Heart right ventricle (tissue), 16 donors: ENCODE results near the gene HPX. TPM values are rescaled to one million over a fixed set of nuclear protein-coding genes. Genes with fewer than 3 reads are reported as not detected.

Source experiments
- ATAC-seq, 8 donors: fragments of 200-7000 bp; cut with Tn5 transposase; one replicate each; pipeline ENCODE4 v1.9.1; 2020; ENCODE audit warnings: mild to moderate bottlenecking in 8 of 8, moderate library complexity in 8 of 8, moderate number of reproducible peaks in 1 of 8
- DNase-seq, 2 donors: peaks; one replicate each; pipeline ENCODE4 v3.0.0-alpha.2; 2020
- H3K27ac ChIP-seq, 10 donors: fragments of 200-600 bp; sonication (generic) in 2 of 10; one replicate each; pipeline versions ENCODE4 v1.5.0 to v1.8.0; 2020 to 2022; ENCODE audit warnings: mild to moderate bottlenecking in 3 of 10
- H3K27me3 ChIP-seq, 7 donors: fragments of 200-600 bp; one replicate each; pipeline ENCODE4 v1.8.0; 2021 to 2022; ENCODE audit warnings: mild to moderate bottlenecking in 2 of 7
- H3K36me3 ChIP-seq, 9 donors: fragments of 200-600 bp; sonication (generic) in 1 of 9; one replicate each; pipeline versions ENCODE4 v1.5.0 to v1.8.0; 2020 to 2022; ENCODE audit warnings: mild to moderate bottlenecking in 2 of 9
- H3K4me1 ChIP-seq, 9 donors: fragments of 200-600 bp; sonication (generic) in 1 of 9; one replicate each; pipeline versions ENCODE4 v1.5.0 to v1.8.0; 2020 to 2022; ENCODE audit warnings: mild to moderate bottlenecking in 4 of 9
- H3K4me3 ChIP-seq, 10 donors: fragments of 200-600 bp; sonication (generic) in 2 of 10; one replicate each; pipeline versions ENCODE4 v1.5.0 to v1.8.0; 2020 to 2022; ENCODE audit warnings: mild to moderate bottlenecking in 7 of 10, moderate library complexity in 2 of 10
- H3K9me3 ChIP-seq, 11 donors: fragments of 200-600 bp in 10 of 11; sonication (generic) in 2 of 11; one replicate each; pipeline versions ENCODE4 v1.5.0 to v1.8.0; 2013 to 2022; ENCODE audit warnings: mild to moderate bottlenecking in 2 of 11, control low read depth in 1 of 11, moderate library complexity in 1 of 11
- CTCF ChIP-seq, 9 donors: fragments of 200-600 bp; sonication (generic) in 2 of 9; IDR thresholded peaks; one replicate each; pipeline versions ENCODE4 v1.5.0 to v1.8.0; 2021 to 2022; ENCODE audit warnings: antibody characterized with exemption in 9 of 9, mild to moderate bottlenecking in 5 of 9, moderate library complexity in 1 of 9
- WGBS, 2 donors: extraction: QIAGEN DNeasy Blood & Tissue Kit; methylation state at CpG; one replicate each; pipeline ENCODE4 v1.1.7; 2013; ENCODE audit warnings: inconsistent platforms in 1 of 2; 5-methylcytosine and 5-hydroxymethylcytosine counted together
- intact Hi-C, 10 donors: fragments of 100-400 bp; cut with DNase I; formaldehyde crosslinking; loops; one replicate each; pipeline versions ENCODE4 v1.11.1 to v1.14.2; 2022
- polyA plus RNA-seq, 2 donors: library from polyadenylated mRNA; stranded (reverse); fragments of 200-250 nt; gene quantifications; one replicate each; pipeline ENCODE4 v1.2.3, GENCODE V29; 2013
- total RNA-seq, 10 donors: library from RNA; stranded (reverse); fragmentation: NEBNext Ultra II Directional in 3 of 10; extraction: Animal tissue kit (Norgen Biotek cat#: 25700) in 3 of 10; gene quantifications; one replicate each; pipeline versions ENCODE4 v1.2.1 to v1.2.4, GENCODE V29; 2021 to 2023
- donor health status: Arrhythmogenic right ventricular cardiomyopathy.
- donor health status: ischemic (EF 13 %, LVEDD 7.1; RV severe dilation, severe dysfunction).
- donor health status: healthy with polysubstance abuse.
- donor health status: DM: no; HTN: yes; CAD: no.
- donor health status: DM: no; HTN: no; CAD: no.
- donor health status: ischemic (EF 25% LVEDD 6.9; RV normal size, moderate dysfunction).
- donor health status: ischemic (EF 25% LVEDD 5.7; RV mildly dilated, moderate dysfunction).
- donor health status: healthy.
- donor health status: DM: yes; HTN: yes; CAD: no.
- donor health status: Ischemic cardiomyopathy.
- donor health status: ischemic (EF 35%, LVEDD 5.7; RV mildly dilated, moderate dysfunction).
- donor health status: nonischemic (EF 11% LVEDD 7.7; RV severe dilation, severe dysfunction).
- donor health status: DM: yes; HTN: yes; CAD: no.
- donor health status: PGD.
- donor health status: ischemic (EF 29% LVEDD 5.4; RV normal size, mild dysfunction).
- donor health status: nonischemic (EF 23%, LVEDD 6.1; RV moderate dilation, normal function).

The HPX gene
- total and polyA plus RNA-seq, 12 donors = 0.22 to 0.73 (median 0.40) TPM; not detected in 5

GRCh38 chr11:6388748-6389147, 52.0 kb downstream of the HPX start:
- H3K27ac ChIP-seq = peak overlapping the region in 4 of 10 donors; percentile 86 to 92 (median 89)
- peaks cover 0 to 16% (median 0%) of the 10 kb centered on the region in 9 donors for H3K36me3 ChIP-seq
- H3K9me3 ChIP-seq = no peaks in the 10 kb centered on the region
- intact Hi-C loops = loop anchor here in 3 of 10 donors (10.0 kb wide), 2 partner anchors 296 to 316 kb away; partner anchors contain the start of gene MRPL17 (in 1 of the 3)
- DNase-seq (no peak), ATAC-seq (no peak)
- peaks cover 5 to 28% (median 22%) of the 10 kb centered on the region in 9 donors for H3K4me1 ChIP-seq
- 89 to 95% methylated on average over 1 of the region's 1 CpG for WGBS, 2 donors
- H3K4me3 ChIP-seq = no peak overlapping the region
- H3K27me3 ChIP-seq = no peaks in the 10 kb centered on the region
- TF ChIP-seq CTCF (IDR thresholded peaks at IDR 0.05) = no peak

- H3K4me3 ChIP-seq = no peak overlapping the region
- H3K4me1 ChIP-seq = peaks cover 5 to 28% (median 21%) of the 10 kb centered on the region in 9 donors
- 74 to 87% methylated on average over 12 of the region's 12 CpGs for WGBS, 2 donors
- no peaks in the 10 kb centered on the region for H3K27me3 ChIP-seq
- ATAC-seq (no peak), DNase-seq (no peak)
- intact Hi-C loops = loop anchor here in 3 of 10 donors (10.0 kb wide), 2 partner anchors 297 to 317 kb away; partner anchors contain the start of gene MRPL17 (in 1 of the 3)
- H3K27ac ChIP-seq = peak overlapping the region in 1 of 10 donors; percentile 89
- no peaks in the 10 kb centered on the region for H3K9me3 ChIP-seq
- peaks cover 0 to 9% (median 0%) of the 10 kb centered on the region in 9 donors for H3K36me3 ChIP-seq
- no peak for TF ChIP-seq CTCF (IDR thresholded peaks at IDR 0.05)
Observed at GRCh38 chr11:6387811-6388599, 52.8 kb downstream of the HPX start.

- intact Hi-C loops = loop anchor here in 3 of 10 donors (10.0 kb wide), 2 partner anchors 300 to 320 kb away; partner anchors contain the start of gene MRPL17 (in 1 of the 3)
Observed at GRCh38 chr11:6385046-6385777, 55.6 kb downstream of the HPX start.

More at GRCh38 chr11:6385046-6385777, 55.6 kb downstream of the HPX start:
- no peaks in the 10 kb centered on the region for H3K27me3 ChIP-seq
- no peaks in the 10 kb centered on the region for H3K36me3 ChIP-seq
- no peak overlapping the region for H3K27ac ChIP-seq
- no peak overlapping the region for H3K4me3 ChIP-seq
- ATAC-seq = no peak
- no peak for DNase-seq
- TF ChIP-seq CTCF (IDR thresholded peaks at IDR 0.05) = no peak
- H3K9me3 ChIP-seq = no peaks in the 10 kb centered on the region
- H3K4me1 ChIP-seq = peaks cover 0 to 9% (median 7%) of the 10 kb centered on the region in 9 donors
- WGBS, 2 donors = 90 to 94% methylated on average over 7 of the region's 7 CpGs

Other genes starting within 250 kb of the HPX start
- not detected for gene OR52W1, start 241.8 kb downstream of the HPX start, total RNA-seq
- gene OR52W1, start 241.8 kb downstream of the HPX start, polyA plus RNA-seq = not detected
- gene C11orf42, start 235.4 kb downstream of the HPX start, total RNA-seq = not detected
- not detected for gene C11orf42, start 235.4 kb downstream of the HPX start, polyA plus RNA-seq
- 10 to 100 TPM; 13.4 to 17.3 (median 14.3) TPM for gene FHIP1B, start 206.4 kb downstream of the HPX start, total RNA-seq
- 10 to 100 TPM; 20.2 to 23.3 TPM for gene FHIP1B, start 206.4 kb downstream of the HPX start, polyA plus RNA-seq
- gene CNGA4, start 201.9 kb downstream of the HPX start, total RNA-seq = under 1 TPM in 1 of 10 donors, not detected in 9; 0.13 TPM
- gene CNGA4, start 201.9 kb downstream of the HPX start, polyA plus RNA-seq = under 1 TPM in 1 of 2 donors, not detected in 1; 0.01 TPM
- not detected for gene CCKBR, start 181.1 kb downstream of the HPX start, total RNA-seq
- gene CCKBR, start 181.1 kb downstream of the HPX start, polyA plus RNA-seq = under 1 TPM in 1 of 2 donors, not detected in 1; 0.15 TPM
- gene CAVIN3, start 120.5 kb downstream of the HPX start, total RNA-seq = 100 to 1,000 TPM in 1 of 10 donors, 10 to 100 TPM in 9; 39.3 to 117 (median 46.0) TPM
- 100 to 1,000 TPM; 150 to 186 TPM for gene CAVIN3, start 120.5 kb downstream of the HPX start, polyA plus RNA-seq
- 10 to 100 TPM; 57.4 to 88.1 (median 67.6) TPM for gene SMPD1, start 50.5 kb downstream of the HPX start, total RNA-seq
- 10 to 100 TPM; 53.8 to 62.1 TPM for gene SMPD1, start 50.5 kb downstream of the HPX start, polyA plus RNA-seq
- 10 to 100 TPM; 54.3 to 93.3 (median 65.2) TPM for gene APBB1, start 21.9 kb downstream of the HPX start, total RNA-seq
- 10 to 100 TPM; 86.1 to 90.6 TPM for gene APBB1, start 21.9 kb downstream of the HPX start, polyA plus RNA-seq
- 10 to 100 TPM in 3 of 10 donors, 1 to 10 TPM in 7; 6.3 to 12.7 (median 8.7) TPM for gene TRIM3, start 33.0 kb upstream of the HPX start, total RNA-seq
- 10 to 100 TPM; 14.5 to 14.6 TPM for gene TRIM3, start 33.0 kb upstream of the HPX start, polyA plus RNA-seq
- gene ARFIP2, start 40.3 kb upstream of the HPX start, total RNA-seq = 10 to 100 TPM; 12.4 to 23.0 (median 14.8) TPM
- 10 to 100 TPM; 16.2 to 36.8 TPM for gene ARFIP2, start 40.3 kb upstream of the HPX start, polyA plus RNA-seq
- 10 to 100 TPM; 13.8 to 21.6 (median 17.5) TPM for gene TIMM10B, start 40.5 kb upstream of the HPX start, total RNA-seq
- 10 to 100 TPM; 10.0 to 16.3 TPM for gene TIMM10B, start 40.5 kb upstream of the HPX start, polyA plus RNA-seq
- 1 to 10 TPM; 3.4 to 7.8 (median 6.5) TPM for gene DNHD1, start 56.3 kb upstream of the HPX start, total RNA-seq
- gene DNHD1, start 56.3 kb upstream of the HPX start, polyA plus RNA-seq = 10 to 100 TPM in 1 of 2 donors, 1 to 10 TPM in 1; 1.7 to 13.8 TPM
- gene RRP8, start 162.6 kb upstream of the HPX start, total RNA-seq = 10 to 100 TPM; 12.1 to 23.3 (median 20.5) TPM
- 10 to 100 TPM; 16.1 to 23.0 TPM for gene RRP8, start 162.6 kb upstream of the HPX start, polyA plus RNA-seq
- 100 to 1,000 TPM; 150 to 247 (median 204) TPM for gene ILK, start 162.8 kb upstream of the HPX start, total RNA-seq
- 100 to 1,000 TPM; 213 to 244 TPM for gene ILK, start 162.8 kb upstream of the HPX start, polyA plus RNA-seq
- 100 to 1,000 TPM in 1 of 10 donors, 10 to 100 TPM in 9; 78.0 to 101 (median 89.7) TPM for gene TAF10, start 171.2 kb upstream of the HPX start, total RNA-seq
- 100 to 1,000 TPM in 1 of 2 donors, 10 to 100 TPM in 1; 93.3 to 254 TPM for gene TAF10, start 171.2 kb upstream of the HPX start, polyA plus RNA-seq
- 100 to 1,000 TPM in 2 of 10 donors, 10 to 100 TPM in 8; 56.3 to 132 (median 72.6) TPM for gene TPP1, start 178.4 kb upstream of the HPX start, total RNA-seq
- 10 to 100 TPM; 31.9 to 34.6 TPM for gene TPP1, start 178.4 kb upstream of the HPX start, polyA plus RNA-seq
- 10 to 100 TPM in 3 of 10 donors, 1 to 10 TPM in 7; 7.1 to 12.4 (median 8.7) TPM for gene DCHS1, start 214.8 kb upstream of the HPX start, total RNA-seq
- 1 to 10 TPM; 4.1 to 6.7 TPM for gene DCHS1, start 214.8 kb upstream of the HPX start, polyA plus RNA-seq
- 10 to 100 TPM; 36.7 to 61.4 (median 45.5) TPM for gene MRPL17, start 242.4 kb upstream of the HPX start, total RNA-seq
- 10 to 100 TPM; 55.2 to 69.1 TPM for gene MRPL17, start 242.4 kb upstream of the HPX start, polyA plus RNA-seq